OCI-LY1 (cell line): ENCODE data around the gene SCAF8.

Source experiments
- CTCF ChIP-seq: fragments of 200-600 bp; sonication (generic), shearing (Covaris generic); IDR thresholded peaks from 2 replicates; pipeline ENCODE4 v1.5.1; 2017; ENCODE audit warnings: mild to moderate bottlenecking, antibody characterized with exemption, low read length, moderate library complexity, mixed read lengths
- EZH2 ChIP-seq: fragments of 200-600 bp; sonication (generic), shearing (Covaris generic); IDR thresholded peaks from 2 replicates; pipeline ENCODE4 v1.8.0; 2017; ENCODE audit warnings: borderline replicate concordance, mixed run types, mild to moderate bottlenecking, antibody characterized with exemption, low read length, moderate library complexity, mixed read lengths

DNA sequence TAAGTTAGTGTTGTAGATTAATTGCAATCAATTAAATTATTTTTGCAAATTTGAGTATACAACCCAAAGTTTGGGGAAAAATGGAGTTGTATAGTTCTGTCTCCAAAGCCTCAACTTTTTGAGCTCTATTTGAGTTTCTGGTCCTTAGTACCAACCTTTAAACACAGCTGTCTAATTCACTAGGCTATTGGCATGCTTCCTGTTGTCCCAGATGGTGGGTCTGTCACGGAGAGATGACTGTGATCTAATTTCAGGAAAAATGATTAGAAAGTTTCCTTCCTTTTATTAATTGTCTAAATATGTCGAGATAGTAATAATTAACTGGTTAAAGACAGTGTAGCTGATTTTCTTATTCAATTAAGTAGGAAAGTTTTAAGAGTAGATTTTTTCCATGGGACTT, 109.6 kb downstream of the SCAF8 start:
- no peak for TF ChIP-seq CTCF
- no peak for TF ChIP-seq EZH2
